Esophagus squamous epithelium (tissue), 4 donors: ENCODE results near the gene KDM1B.

Experiments used
- CTCF ChIP-seq, 6 experiments: fragments of 450-650 bp in 4 of 6; fragments of 200-600 bp in 2 of 6; sonication (generic) in 2 of 6; IDR thresholded peaks; one replicate each; pipeline ENCODE4 v1.5.1; 2016 to 2019; ENCODE audit warnings: antibody characterized with exemption in 6 of 6, mild to moderate bottlenecking in 4 of 6, moderate library complexity in 4 of 6
- POLR2A ChIP-seq, 4 donors: fragments of 450-650 bp; IDR thresholded peaks; one replicate each; pipeline ENCODE4 v1.6.1; 2017; ENCODE audit warnings: antibody characterized with exemption in 4 of 4, mild to moderate bottlenecking in 4 of 4, moderate library complexity in 3 of 4

- no peak for TF ChIP-seq POLR2A (IDR thresholded peaks at IDR 0.05)
- no peak for TF ChIP-seq CTCF (IDR thresholded peaks at IDR 0.05)
Observed at GRCh38 chr6:18216411-18216810, 61.2 kb downstream of the KDM1B start.
